BJ (cell line): ENCODE results near the gene CDH11. TPM values are rescaled to one million over a fixed set of nuclear protein-coding genes. Genes with fewer than 3 reads are reported as not detected.

ENCODE experiments used
- CTCF ChIA-PET: fragments of 350-600 bp; formaldehyde crosslinking; extraction: SDS; loops from one replicate; lab custom pipeline; 2021; ENCODE audit warnings: antibody characterized with exemption, inconsistent platforms; lab: Yijun Ruan, JAX
- POLR2A ChIA-PET: fragments of 300-600 bp; sonication (Branson Sonifier 250); formaldehyde crosslinking; extraction: SDS; loops from one replicate; lab custom pipeline; 2021; ENCODE audit warnings: antibody characterized with exemption; lab: Charles Lee
- DNase-seq: peaks from one replicate; pipeline ENCODE4 v3.0.0-alpha.2; 2011; ENCODE audit warnings: low read depth
- H3K27me3 ChIP-seq: 2 replicates; pipeline ENCODE4 v1.6.0; 2011; ENCODE audit warnings: low read length; ENCODE audit not compliant: control insufficient read depth, insufficient read depth
- H3K36me3 ChIP-seq: 2 replicates; pipeline ENCODE4 v1.5.1; 2011; ENCODE audit warnings: low read length; ENCODE audit not compliant: control insufficient read depth, insufficient read depth
- H3K4me3 ChIP-seq: 2 replicates; pipeline ENCODE4 v1.5.1; 2011; ENCODE audit warnings: low read depth, mild to moderate bottlenecking, control low read depth, low read length
- CTCF ChIP-seq: IDR thresholded peaks from 2 replicates; pipeline ENCODE4 v1.5.1; 2011; ENCODE audit warnings: low read depth, mild to moderate bottlenecking, control low read depth, inconsistent platforms, low read length, moderate library complexity; ENCODE audit not compliant: insufficient read depth
- polyA plus RNA-seq: library from polyadenylated mRNA; depleted of rRNA; stranded (reverse); fragments of >200 nt; gene quantifications from 2 replicates; pipeline ENCODE4 v1.2.3, GENCODE V29; 2011

The CDH11 gene
- polyA plus RNA-seq, 1 experiment, result 589 TPM

- no peak for TF ChIP-seq CTCF
- Histone ChIP-seq H3K36me3 (no peaks in the 10 kb centered on the region), H3K27me3 (no peaks in the 10 kb centered on the region), H3K4me3 (no peak overlapping the region)
- ChIA-PET CTCF (interaction anchor here (0.5 to 0.7 kb wide), 2 partner anchors 15 to 209 kb away, joined by 3 read pairs; no protein-coding TSS in a partner anchor), POLR2A (no interaction called here)
- no peak for DNase-seq
These were observed 20.9 kb downstream of the CDH11 start for GRCh38 chr16:65101009-65101408.

- CTCF ChIA-PET, result interaction anchor here (1.0 kb wide), 1 partner anchor 18 kb away, joined by 3 read pairs; no protein-coding TSS in a partner anchor
- no peak for DNase-seq
- POLR2A ChIA-PET, result no interaction called here
- no peaks in the 10 kb centered on the region for H3K27me3 ChIP-seq
- no peak overlapping the region for H3K4me3 ChIP-seq
- no peak for TF ChIP-seq CTCF
- H3K36me3 ChIP-seq, result 0 out of 2 replicates have a peak, but pooled peaks cover 1% of the 10 kb centered on the region
These were observed 22.3 kb downstream of the CDH11 start for GRCh38 chr16:65099607-65100006.

- ChIA-PET CTCF (interaction anchor here (1.0 kb wide), 1 partner anchor 19 kb away, joined by 3 read pairs; no protein-coding TSS in a partner anchor), POLR2A (no interaction called here)
- Histone ChIP-seq H3K4me3 (no peak overlapping the region), H3K27me3 (no peaks in the 10 kb centered on the region), H3K36me3 (0 out of 2 replicates have a peak, but pooled peaks cover 1% of the 10 kb centered on the region)
- DNase-seq, result no peak
- no peak for TF ChIP-seq CTCF
These were observed 22.9 kb downstream of the CDH11 start for GRCh38 chr16:65098916-65099315.

- no peak for DNase-seq
- ChIA-PET CTCF (interaction anchor here (0.7 kb wide), 1 partner anchor 583 kb away, joined by 3 read pairs; no protein-coding TSS in a partner anchor), POLR2A (no interaction called here)
- H3K36me3 ChIP-seq, result 0 out of 2 replicates have a peak, but pooled peaks cover 1% of the 10 kb centered on the region
- no peak overlapping the region for H3K4me3 ChIP-seq
- no peaks in the 10 kb centered on the region for H3K27me3 ChIP-seq
- no peak for TF ChIP-seq CTCF
These were observed 24.6 kb downstream of the CDH11 start for GRCh38 chr16:65097296-65097695.

GRCh38 chr16:65095906-65096305, 26.0 kb downstream of the CDH11 start:
- Histone ChIP-seq H3K4me3 (no peak overlapping the region), H3K27me3 (no peaks in the 10 kb centered on the region), H3K36me3 (0 out of 2 replicates have a peak, but pooled peaks cover 1% of the 10 kb centered on the region)
- DNase-seq, result no peak
- CTCF ChIA-PET, result no interaction called here
- no peak for TF ChIP-seq CTCF
- POLR2A ChIA-PET, result no interaction called here
